H1 (cell line): ENCODE data around the gene BBS12. TPM values are rescaled to one million over a fixed set of nuclear protein-coding genes. Genes with fewer than 3 reads are reported as not detected.

ENCODE experiments used
- BACH1 ChIP-seq: IDR thresholded peaks from 2 replicates; pipeline ENCODE4 v1.6.1; 2012; ENCODE audit warnings: low read length, improper control_type of control experiment
- EZH2 ChIP-seq: fragments of 200-600 bp; sonication (generic); IDR thresholded peaks from 2 replicates; pipeline ENCODE4 v1.7.1; 2012; ENCODE audit warnings: low read depth, mild to moderate bottlenecking, moderate library complexity, low read length, inconsistent platforms; ENCODE audit not compliant: severe bottlenecking
- POLR2AphosphoS5 ChIP-seq: IDR thresholded peaks from 2 replicates; pipeline ENCODE4 v1.6.1; 2011; ENCODE audit warnings: low read depth, low read length
- SP1 ChIP-seq: IDR thresholded peaks from 2 replicates; pipeline ENCODE4 v1.6.1; 2011; ENCODE audit warnings: low read depth, low read length
- polyA plus RNA-seq, 7 experiments: library from polyadenylated mRNA; depleted of rRNA in 3 of 7; stranded (reverse) in 5 of 7; unstranded in 2 of 7; fragments of >200 nt in 5 of 7; fragments of 200-250 nt in 2 of 7; gene quantifications; 1 replicate in 5 of 7; 2 replicates in 1 of 7; 4 replicates in 1 of 7; pipeline versions ENCODE4 v1.2.1 to v1.2.3, GENCODE V29; 2011 to 2013; ENCODE audit warnings: missing spikeins in 2 of 7, mixed read lengths in 2 of 7
- total RNA-seq: library from RNA; stranded (reverse); fragmentation: NEBNext Ultra II Directional; extraction: Animal tissue kit (Norgen Biotek cat#: 25700); gene quantifications from 2 replicates; pipeline ENCODE4 v1.2.1, GENCODE V29; 2021

The BBS12 gene
- total and polyA plus RNA-seq, 2 of the 8 experiments (the other 6 are each of a cell fraction or from before 2014, with no cell fraction given) = 0.88 to 2.6 TPM

- TF ChIP-seq POLR2AphosphoS5 (no peak), SP1 (no peak), BACH1 (no peak), EZH2 (no peak)
Observed at GRCh38 chr4:122701965-122702364, 30.5 kb upstream of the BBS12 start (continued).
